HG02840 (cell line): Measurements from ENCODE around the gene SMIM24.

Experiments
- ATAC-seq: cut with Tn5 transposase; IDR thresholded peaks from one replicate; pipeline ENCODE4 v1.9.1; 2021; ENCODE audit warnings: mild to moderate bottlenecking, moderate library complexity, moderate number of reproducible peaks; ENCODE audit not compliant: unreplicated experiment, low FRiP score

The SMIM24 gene

DNA sequence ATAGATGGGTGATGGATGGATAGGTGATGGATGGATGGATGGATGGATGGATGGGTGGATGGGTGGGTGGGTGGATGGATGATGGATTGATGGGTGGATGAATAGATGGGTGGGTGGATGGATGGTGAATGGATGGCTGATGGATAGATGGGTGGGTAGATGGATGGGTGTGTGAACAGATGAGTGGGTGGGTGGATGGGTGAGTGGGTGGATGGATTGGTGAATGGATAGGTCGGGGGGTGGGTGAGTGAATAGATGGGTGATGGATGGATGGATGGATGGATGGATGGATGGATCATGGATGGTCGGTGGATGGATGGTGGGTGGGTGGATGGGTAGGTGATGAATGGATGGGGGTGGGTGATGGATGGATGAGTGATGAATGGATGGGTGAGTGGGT lies 3.5 kb downstream of the SMIM24 start:
- no peak for ATAC-seq

GRCh38 chr19:3475449-3475848 lies 4.9 kb downstream of the SMIM24 start:
- no peak for ATAC-seq

DNA sequence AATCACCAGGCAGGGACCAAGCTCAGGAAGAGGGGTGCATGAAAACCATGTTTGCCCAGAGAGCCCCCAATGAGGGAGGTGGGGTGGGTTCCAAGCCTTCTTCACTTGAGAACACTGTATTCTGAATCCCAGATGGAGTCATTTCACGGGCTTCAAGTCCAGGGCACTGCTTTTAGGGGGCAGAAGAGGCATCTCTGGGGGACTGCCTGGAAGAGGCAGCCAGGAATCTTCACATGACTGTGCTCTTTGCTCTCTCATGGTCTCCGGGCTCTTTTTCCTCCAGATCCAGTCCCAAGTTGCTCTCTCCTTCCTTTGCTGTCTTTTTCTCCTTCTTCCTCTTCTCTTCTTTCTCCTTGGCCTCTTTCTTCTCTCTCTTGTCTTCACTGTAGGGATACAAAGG lies 5.7 kb downstream of the SMIM24 start:
- no peak for ATAC-seq

GRCh38 chr19:3474010-3474409 lies 6.3 kb downstream of the SMIM24 start:
- no peak for ATAC-seq

DNA sequence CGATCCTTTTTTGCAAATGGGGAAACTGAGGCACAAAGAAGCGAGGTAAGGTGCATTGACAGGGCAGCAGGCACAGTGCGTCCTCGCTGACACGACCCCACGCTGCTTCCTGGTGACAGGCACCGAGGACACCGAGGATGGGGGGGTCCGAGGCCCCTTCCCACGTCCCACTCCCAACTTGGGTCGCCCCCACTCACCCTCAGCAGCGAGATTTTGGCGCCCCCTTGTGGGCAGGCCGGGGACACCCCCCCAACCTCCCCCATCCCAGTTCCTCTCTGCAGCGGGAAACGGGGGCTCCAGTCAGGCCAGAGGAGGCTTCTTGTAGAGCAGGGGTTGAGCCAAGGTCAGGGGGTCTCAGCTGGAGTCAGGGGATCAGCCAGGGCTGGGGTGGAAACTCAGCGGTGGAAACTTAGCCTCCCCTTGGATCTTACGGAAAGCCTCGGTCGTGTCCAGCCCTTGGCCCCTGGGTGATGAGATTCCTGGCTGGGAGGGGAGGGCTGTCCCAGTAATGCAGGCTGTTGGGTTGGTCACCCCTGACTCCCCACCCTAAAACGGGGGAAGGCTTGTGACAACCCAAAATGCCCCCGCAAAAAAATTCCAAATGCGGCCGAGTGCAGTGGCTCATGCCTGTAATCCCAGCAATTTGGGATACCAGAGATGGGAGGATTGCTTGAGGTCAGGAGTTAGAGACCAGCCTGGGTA lies 8.2 kb downstream of the SMIM24 start:
- ATAC-seq = no peak

DNA sequence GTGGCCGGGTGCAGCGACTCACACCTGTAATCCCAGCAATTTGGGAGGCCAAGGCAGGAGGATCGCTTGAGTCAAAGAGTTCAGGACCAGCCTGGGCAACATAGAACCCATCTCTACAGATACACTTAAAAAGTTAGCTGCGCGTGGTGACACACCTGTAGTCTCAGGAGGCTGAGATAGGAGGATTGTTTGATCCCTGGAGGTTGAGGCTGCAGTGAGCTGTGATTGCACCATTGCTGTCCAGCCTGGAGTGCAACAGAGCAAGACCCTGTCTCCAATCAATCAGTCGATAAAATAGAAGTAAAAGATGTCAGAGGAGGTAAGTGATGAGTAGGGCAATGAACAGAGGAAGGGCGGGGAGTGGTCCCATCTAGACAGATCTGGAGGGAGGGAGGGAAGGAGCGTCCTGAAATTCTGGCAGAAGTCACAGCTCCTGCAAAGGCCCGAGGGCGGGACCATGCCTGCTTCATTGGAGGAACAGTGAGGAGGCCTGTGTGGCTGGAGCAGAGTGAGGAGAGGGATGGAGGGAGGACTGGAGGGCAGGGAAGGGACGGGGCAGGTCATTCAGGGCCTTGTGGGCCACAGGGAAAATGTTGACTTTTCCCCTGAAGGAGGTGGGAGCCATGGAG lies 9.7 kb downstream of the SMIM24 start:
- no peak for ATAC-seq

- ATAC-seq = no peak
Observed at GRCh38 chr19:3469638-3470499, 10.5 kb downstream of the SMIM24 start.

- no peak for ATAC-seq
Observed at GRCh38 chr19:3468211-3468610, 12.1 kb downstream of the SMIM24 start.

DNA sequence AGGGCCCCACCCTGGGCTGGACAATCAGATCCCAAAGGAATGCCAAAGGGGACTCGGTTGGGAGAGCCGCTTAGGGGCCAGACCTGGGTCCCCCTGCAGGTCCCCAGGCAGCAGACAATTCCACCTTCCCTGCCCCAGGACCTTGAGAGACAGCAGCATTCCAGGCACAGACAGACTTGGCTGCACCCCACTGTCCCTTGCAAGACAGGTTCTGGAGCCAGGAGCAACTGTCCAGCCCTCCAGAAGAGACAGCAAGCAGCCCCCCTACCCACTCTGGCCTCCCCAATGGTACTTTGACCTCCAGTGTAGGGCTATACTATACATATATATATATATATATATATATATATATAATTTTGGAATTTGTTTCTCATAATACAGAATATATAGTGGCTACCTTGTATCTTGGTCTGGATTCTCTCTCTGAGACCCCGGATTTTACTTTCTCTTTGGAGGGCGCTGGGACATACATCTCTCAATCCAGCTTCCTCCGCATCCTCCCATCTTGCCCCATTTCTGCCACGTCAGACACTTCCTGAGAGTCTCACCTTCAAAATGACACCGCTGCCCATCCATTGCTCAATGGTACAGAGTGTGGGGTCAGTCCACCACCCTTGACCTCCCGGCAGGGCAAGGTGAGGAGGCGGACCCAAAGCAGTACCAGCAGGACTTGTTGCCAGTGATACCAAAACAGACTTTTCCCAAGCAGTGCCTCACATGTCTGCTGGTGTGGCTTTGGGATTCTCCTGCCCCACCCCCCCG lies 12.7 kb downstream of the SMIM24 start:
- ATAC-seq = no peak

GRCh38 chr19:3466635-3467034 lies 13.7 kb downstream of the SMIM24 start:
- ATAC-seq = no peak

- ATAC-seq = no peak
Observed at GRCh38 chr19:3465552-3465951, 14.8 kb downstream of the SMIM24 start.

GRCh38 chr19:3464587-3465235 lies 15.6 kb downstream of the SMIM24 start:
- ATAC-seq = no peak

DNA sequence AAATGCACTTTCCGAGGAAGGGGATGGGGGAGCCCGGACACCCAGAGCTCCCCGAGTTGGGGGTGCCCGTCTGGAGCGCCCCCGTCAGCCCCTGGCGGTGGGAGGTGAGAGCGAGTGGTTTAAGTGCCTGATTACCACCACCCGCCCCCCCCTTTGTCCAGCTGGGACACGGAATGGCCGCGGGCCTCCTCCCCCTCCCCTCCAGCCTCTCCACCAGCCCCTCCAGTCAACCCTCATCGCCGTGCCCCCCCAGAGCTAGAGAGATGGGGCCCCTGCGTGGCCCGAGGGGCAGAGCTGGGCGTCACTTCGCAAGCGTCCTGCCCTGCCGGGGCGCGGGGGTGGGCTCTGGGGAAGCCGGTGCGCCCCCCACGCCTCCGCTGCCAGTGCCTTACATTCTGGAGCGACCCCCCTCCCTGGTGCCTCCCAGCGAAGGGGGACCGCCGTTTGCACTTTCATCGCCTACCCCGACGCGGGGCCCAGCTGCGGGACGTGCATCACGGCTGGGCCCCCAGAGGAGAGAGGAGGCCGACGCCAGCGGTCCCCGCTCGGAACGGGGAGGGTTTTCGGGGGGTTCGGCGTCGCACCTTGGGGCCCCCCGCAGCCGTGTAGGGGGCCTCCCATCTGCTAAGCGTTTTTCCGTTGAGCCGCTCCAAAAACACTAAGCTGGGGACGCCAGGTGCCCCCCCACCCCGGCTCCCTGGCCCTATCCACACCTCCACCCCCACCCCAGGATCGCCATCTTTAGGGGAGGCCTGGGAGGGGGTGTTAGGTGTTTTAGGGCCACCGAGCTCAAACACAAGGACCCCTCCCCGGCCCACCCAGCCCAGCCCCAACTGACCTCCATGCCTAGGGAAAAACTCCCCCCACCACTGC lies 16.4 kb downstream of the SMIM24 start:
- no peak for ATAC-seq

GRCh38 chr19:3462991-3463713 lies 17.2 kb downstream of the SMIM24 start:
- ATAC-seq = no peak

- no peak for ATAC-seq
Observed at GRCh38 chr19:3459965-3460582, 20.3 kb downstream of the SMIM24 start.

DNA sequence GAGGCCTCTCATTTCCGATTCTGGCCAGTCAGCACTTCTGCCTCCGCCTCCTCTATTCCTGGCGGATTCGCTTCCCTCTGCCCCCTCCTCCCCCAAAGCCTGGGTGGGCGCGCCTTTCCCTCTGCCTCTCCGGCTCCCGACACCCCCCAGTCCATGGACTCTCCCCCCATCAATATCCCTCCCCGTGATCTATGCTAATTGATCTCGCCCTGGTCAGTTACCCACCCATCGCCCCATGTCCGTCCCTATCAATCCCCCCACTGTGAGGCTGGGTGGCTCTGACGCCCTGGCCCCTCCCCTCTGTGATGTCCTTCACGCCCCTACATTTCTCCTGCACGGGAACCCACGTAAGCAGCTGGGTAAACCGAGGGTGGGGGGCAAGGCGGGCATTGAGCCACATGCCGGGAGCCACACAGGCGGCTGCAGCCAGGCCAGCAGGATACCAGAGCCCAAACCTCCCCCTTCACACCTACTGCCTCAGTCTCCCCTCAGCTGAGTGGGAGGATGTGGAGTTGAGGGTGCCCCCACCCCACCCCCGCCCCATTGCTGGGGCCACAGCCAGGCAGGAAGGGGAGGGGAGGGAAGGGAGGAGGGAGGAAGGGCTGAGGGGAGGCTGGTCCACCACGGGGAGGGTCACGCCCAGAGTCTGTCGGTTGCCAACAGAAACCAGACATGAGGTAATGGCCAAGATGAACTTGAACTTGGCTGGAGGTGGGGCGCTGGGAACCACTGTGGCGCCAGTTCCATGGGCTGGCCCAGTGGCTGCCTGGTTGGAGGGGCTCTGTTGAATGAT lies 21.0 kb downstream of the SMIM24 start:
- ATAC-seq = no peak
